ENCODE measurements around the gene SPTLC1. TPM values are rescaled to one million over a fixed set of nuclear protein-coding genes. Genes with fewer than 3 reads are reported as not detected.

SPTLC1 gene
- total RNA-seq, 2 donors from 2014 or later: 40.6 to 41.8 TPM

GRCh38 chr9:92044936-92045335 is 70.3 kb downstream of the SPTLC1 start:
- DNase-seq (ENCODE audit: low spot score): no peak
- Histone ChIP-seq H3K36me3 (peaks cover 68% of the 10 kb centered on the region), H3K4me3 (no peak overlapping the region), H3K27me3 (no peaks in the 10 kb centered on the region), H3K4me1 (no peaks in the 10 kb centered on the region), H3K9me3 (peaks cover 0 to 14% of the 10 kb centered on the region in 2 donors), H3K27ac (no peak overlapping the region)
- TF ChIP-seq, protein P1, sequence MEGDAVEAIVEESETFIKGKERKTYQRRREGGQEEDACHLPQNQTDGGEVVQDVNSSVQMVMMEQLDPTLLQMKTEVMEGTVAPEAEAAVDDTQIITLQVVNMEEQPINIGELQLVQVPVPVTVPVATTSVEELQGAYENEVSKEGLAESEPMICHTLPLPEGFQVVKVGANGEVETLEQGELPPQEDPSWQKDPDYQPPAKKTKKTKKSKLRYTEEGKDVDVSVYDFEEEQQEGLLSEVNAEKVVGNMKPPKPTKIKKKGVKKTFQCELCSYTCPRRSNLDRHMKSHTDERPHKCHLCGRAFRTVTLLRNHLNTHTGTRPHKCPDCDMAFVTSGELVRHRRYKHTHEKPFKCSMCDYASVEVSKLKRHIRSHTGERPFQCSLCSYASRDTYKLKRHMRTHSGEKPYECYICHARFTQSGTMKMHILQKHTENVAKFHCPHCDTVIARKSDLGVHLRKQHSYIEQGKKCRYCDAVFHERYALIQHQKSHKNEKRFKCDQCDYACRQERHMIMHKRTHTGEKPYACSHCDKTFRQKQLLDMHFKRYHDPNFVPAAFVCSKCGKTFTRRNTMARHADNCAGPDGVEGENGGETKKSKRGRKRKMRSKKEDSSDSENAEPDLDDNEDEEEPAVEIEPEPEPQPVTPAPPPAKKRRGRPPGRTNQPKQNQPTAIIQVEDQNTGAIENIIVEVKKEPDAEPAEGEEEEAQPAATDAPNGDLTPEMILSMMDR (IDR thresholded peaks at IDR 0.05): no peak

DNA sequence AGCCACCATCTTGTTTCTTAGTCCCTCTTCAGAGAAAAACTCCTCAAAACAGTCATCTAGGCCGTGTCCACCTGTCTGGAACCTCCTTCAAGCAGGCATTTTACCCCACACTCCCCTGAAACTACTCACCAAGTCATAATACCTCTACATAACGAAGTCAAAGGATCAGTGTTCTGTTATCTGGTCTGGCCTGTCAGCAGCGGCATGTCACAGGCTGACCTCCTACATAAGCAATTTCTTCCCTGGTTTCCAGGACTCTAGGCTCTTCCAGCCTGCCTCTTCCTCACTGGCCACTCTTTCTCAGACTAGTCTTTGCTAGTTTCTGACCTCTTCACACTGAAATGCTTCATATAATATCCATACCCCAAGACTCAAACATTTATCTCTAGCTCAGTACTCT is 72.2 kb downstream of the SPTLC1 start:
- Histone ChIP-seq H3K36me3 (peaks cover 56% of the 10 kb centered on the region), H3K4me3 (no peak overlapping the region)
- TF ChIP-seq, protein P1 (IDR thresholded peaks at IDR 0.05): no peak

GRCh38 chr9:92042260-92042659 is 73.0 kb downstream of the SPTLC1 start:
- peaks cover 0 to 14% of the 10 kb centered on the region in 2 donors for H3K9me3 ChIP-seq
- H3K4me1 ChIP-seq: no peaks in the 10 kb centered on the region
- no peaks in the 10 kb centered on the region for H3K27me3 ChIP-seq
- no peak overlapping the region for H3K27ac ChIP-seq
- peaks cover 58% of the 10 kb centered on the region for H3K36me3 ChIP-seq
- H3K4me3 ChIP-seq: no peak overlapping the region
- no peak for DNase-seq (ENCODE audit: low spot score)
- TF ChIP-seq, protein P1 (IDR thresholded peaks at IDR 0.05): no peak

More for the DNA sequence above, 72.2 kb downstream of the SPTLC1 start:
- no peaks in the 10 kb centered on the region for H3K4me1 ChIP-seq
- peaks cover 0 to 14% of the 10 kb centered on the region in 2 donors for H3K9me3 ChIP-seq
- H3K27me3 ChIP-seq: no peaks in the 10 kb centered on the region
- DNase-seq (ENCODE audit: low spot score): no peak
- no peak overlapping the region for H3K27ac ChIP-seq

GRCh38 chr9:92036756-92037155 is 78.5 kb downstream of the SPTLC1 start:
- H3K9me3 ChIP-seq: peaks cover 0 to 6% of the 10 kb centered on the region in 2 donors
- H3K4me1 ChIP-seq: no peaks in the 10 kb centered on the region
- H3K27me3 ChIP-seq: no peaks in the 10 kb centered on the region
- TF ChIP-seq, protein P1 (IDR thresholded peaks at IDR 0.05): no peak
- H3K27ac ChIP-seq: peak overlapping the region in 1 of 2 donors; percentile 8
- peaks cover 56% of the 10 kb centered on the region for H3K36me3 ChIP-seq
- DNase-seq (ENCODE audit: low spot score): no peak
- H3K4me3 ChIP-seq: no peak overlapping the region

- peak overlapping the region in 1 of 2 donors; percentile 5 for H3K27ac ChIP-seq
- peaks cover 0 to 2% of the 10 kb centered on the region in 2 donors for H3K9me3 ChIP-seq
- no peak overlapping the region for H3K4me3 ChIP-seq
- H3K4me1 ChIP-seq: no peaks in the 10 kb centered on the region
- TF ChIP-seq, protein P1 (IDR thresholded peaks at IDR 0.05): no peak
- DNase-seq (ENCODE audit: low spot score): no peak
- peaks cover 54% of the 10 kb centered on the region for H3K36me3 ChIP-seq
- no peaks in the 10 kb centered on the region for H3K27me3 ChIP-seq
Measured at GRCh38 chr9:92036411-92036746, 78.8 kb downstream of the SPTLC1 start.

GRCh38 chr9:92035687-92036410 is 79.4 kb downstream of the SPTLC1 start:
- Histone ChIP-seq H3K27me3 (no peaks in the 10 kb centered on the region), H3K27ac (peak overlapping the region in 1 of 2 donors; percentile 5), H3K9me3 (no peaks in the 10 kb centered on the region), H3K36me3 (peaks cover 54% of the 10 kb centered on the region), H3K4me1 (no peaks in the 10 kb centered on the region), H3K4me3 (no peak overlapping the region)
- TF ChIP-seq, protein P1 (IDR thresholded peaks at IDR 0.05): no peak
- no peak for DNase-seq (ENCODE audit: low spot score)

All from right atrium auricular region (tissue), 2 donors.